Astrocyte of the spinal cord (primary cell): ENCODE measurements around the gene TMEM272.

ENCODE experiments used
- DNase-seq: peaks from one replicate; pipeline ENCODE4 v3.0.0; 2011; ENCODE audit warnings: low read depth, low spot score
- H3K4me3 ChIP-seq: 2 replicates; pipeline ENCODE4 v1.5.1; 2011; ENCODE audit warnings: low read depth, mild to moderate bottlenecking, low read length, moderate library complexity
- CTCF ChIP-seq: IDR thresholded peaks from 2 replicates; pipeline ENCODE4 v1.5.1; 2012; ENCODE audit warnings: low read depth, mild to moderate bottlenecking, low read length, inconsistent platforms
- in situ Hi-C: cut with HindIII; loops from 2 replicates; pipeline ENCODE4 v1.10.0; 2017; ENCODE audit warnings: low sequenced_read_pairs

Gene TMEM272

GRCh38 chr13:51778392-51778791 lies 66.6 kb downstream of the TMEM272 start:
- H3K4me3 ChIP-seq, result no peak overlapping the region
- TF ChIP-seq CTCF, result no peak
- in situ Hi-C loops, result no loop called here
- no peak for DNase-seq

GRCh38 chr13:51777921-51778320 lies 67.1 kb downstream of the TMEM272 start:
- no peak overlapping the region for H3K4me3 ChIP-seq
- TF ChIP-seq CTCF, result no peak
- DNase-seq, result no peak
- in situ Hi-C loops, result no loop called here

GRCh38 chr13:51776179-51776578 lies 68.8 kb downstream of the TMEM272 start:
- no peak overlapping the region for H3K4me3 ChIP-seq
- no peak for TF ChIP-seq CTCF
- in situ Hi-C loops, result no loop called here

GRCh38 chr13:51773515-51773914 lies 71.5 kb downstream of the TMEM272 start:
- TF ChIP-seq CTCF, result no peak
- in situ Hi-C loops, result no loop called here
- H3K4me3 ChIP-seq, result no peak overlapping the region
- no peak for DNase-seq

More at GRCh38 chr13:51776179-51776578, 68.8 kb downstream of the TMEM272 start:
- DNase-seq, result no peak

- DNase-seq, result no peak
- H3K4me3 ChIP-seq, result no peak overlapping the region
- TF ChIP-seq CTCF, result no peak
- in situ Hi-C loops, result no loop called here
Measured at GRCh38 chr13:51772781-51773180, 72.2 kb downstream of the TMEM272 start.

- no peak for DNase-seq
- no peak overlapping the region for H3K4me3 ChIP-seq
- TF ChIP-seq CTCF, result no peak
- in situ Hi-C loops, result no loop called here
Measured at GRCh38 chr13:51772105-51772455, 72.9 kb downstream of the TMEM272 start.
